Body of pancreas (tissue), 4 donors: ENCODE results near the gene NDUFB2.

ENCODE experiments used
- POLR2A ChIP-seq, 3 donors: fragments of 450-650 bp; IDR thresholded peaks; one replicate each; pipeline ENCODE4 v1.6.1; 2016; ENCODE audit warnings: antibody characterized with exemption in 3 of 3, mild to moderate bottlenecking in 2 of 3
- TF ChIP-seq, protein P1 (sequence below), 7 experiments: fragments of 450-650 bp in 4 of 7; fragments of 200-600 bp in 3 of 7; sonication (generic) in 3 of 7; IDR thresholded peaks; one replicate each; pipeline ENCODE4 v1.5.1; 2016 to 2019; ENCODE audit warnings: antibody characterized with exemption in 7 of 7

DNA sequence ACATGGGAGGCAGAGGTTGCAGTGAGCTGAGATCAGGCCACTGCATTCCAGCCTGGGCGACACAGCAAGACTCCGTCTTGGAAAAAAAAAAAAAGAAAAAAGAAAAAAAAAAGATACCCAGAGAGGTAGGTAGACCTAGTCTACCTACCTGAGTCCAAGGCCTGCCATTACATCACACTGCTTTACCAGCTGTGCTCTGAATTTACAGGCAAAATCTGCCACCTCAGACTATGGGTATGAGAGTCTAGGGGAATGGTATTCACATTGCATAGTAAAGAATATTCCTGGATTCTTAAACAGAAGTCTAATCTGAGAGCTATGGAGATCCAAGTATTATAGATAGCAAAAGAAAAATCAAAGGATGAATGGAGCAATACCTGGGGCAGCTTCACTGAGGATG lies 50.2 kb downstream of the NDUFB2 start:
- TF ChIP-seq, protein P1, sequence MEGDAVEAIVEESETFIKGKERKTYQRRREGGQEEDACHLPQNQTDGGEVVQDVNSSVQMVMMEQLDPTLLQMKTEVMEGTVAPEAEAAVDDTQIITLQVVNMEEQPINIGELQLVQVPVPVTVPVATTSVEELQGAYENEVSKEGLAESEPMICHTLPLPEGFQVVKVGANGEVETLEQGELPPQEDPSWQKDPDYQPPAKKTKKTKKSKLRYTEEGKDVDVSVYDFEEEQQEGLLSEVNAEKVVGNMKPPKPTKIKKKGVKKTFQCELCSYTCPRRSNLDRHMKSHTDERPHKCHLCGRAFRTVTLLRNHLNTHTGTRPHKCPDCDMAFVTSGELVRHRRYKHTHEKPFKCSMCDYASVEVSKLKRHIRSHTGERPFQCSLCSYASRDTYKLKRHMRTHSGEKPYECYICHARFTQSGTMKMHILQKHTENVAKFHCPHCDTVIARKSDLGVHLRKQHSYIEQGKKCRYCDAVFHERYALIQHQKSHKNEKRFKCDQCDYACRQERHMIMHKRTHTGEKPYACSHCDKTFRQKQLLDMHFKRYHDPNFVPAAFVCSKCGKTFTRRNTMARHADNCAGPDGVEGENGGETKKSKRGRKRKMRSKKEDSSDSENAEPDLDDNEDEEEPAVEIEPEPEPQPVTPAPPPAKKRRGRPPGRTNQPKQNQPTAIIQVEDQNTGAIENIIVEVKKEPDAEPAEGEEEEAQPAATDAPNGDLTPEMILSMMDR (IDR thresholded peaks at IDR 0.05) = no peak
- TF ChIP-seq POLR2A (IDR thresholded peaks at IDR 0.05) = no peak
